ENCODE results near the gene LRRC3.

The LRRC3 gene

GRCh38 chr21:44458971-44459711 lies 3.8 kb downstream of the LRRC3 start:
- DNase-seq = no peak

GRCh38 chr21:44459712-44460440 lies 4.6 kb downstream of the LRRC3 start:
- DNase-seq = no peak

DNA sequence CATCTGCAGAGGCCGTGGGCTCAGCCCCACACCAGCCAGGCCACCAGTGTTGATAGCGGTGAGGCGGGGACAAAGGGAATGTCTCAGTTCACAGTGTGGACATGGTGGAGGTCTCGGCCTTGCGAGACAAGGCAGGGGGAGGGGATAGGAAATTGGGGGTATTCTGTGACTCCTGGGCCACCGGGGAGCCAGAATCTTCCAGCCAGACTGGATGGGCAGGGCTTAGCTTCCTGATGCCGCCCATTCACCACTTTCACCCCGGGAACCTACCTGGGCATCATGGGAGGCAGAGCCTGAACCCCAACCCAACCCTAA lies 5.1 kb downstream of the LRRC3 start:
- DNase-seq = no peak

DNA sequence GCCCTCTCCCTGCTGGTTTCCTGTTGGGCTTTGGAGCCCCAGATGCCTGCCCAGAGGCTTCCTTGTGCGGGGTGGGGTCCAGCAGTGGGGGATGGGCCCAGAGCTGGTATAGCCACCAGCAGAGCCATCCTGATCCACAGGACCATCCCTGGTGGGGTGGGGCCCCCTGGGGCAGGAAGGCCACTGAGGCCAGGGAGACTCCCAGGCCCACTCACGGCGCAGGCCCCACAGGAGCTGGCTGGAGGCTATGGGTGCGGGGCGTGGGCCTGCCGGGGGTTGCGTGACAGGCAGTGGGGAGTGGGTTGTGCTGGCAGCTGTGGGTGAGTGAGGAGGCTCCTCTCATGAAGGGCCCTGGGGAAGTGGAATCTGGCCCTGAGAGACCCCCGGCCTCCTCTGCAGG lies 5.7 kb downstream of the LRRC3 start:
- DNase-seq = no peak

DNA sequence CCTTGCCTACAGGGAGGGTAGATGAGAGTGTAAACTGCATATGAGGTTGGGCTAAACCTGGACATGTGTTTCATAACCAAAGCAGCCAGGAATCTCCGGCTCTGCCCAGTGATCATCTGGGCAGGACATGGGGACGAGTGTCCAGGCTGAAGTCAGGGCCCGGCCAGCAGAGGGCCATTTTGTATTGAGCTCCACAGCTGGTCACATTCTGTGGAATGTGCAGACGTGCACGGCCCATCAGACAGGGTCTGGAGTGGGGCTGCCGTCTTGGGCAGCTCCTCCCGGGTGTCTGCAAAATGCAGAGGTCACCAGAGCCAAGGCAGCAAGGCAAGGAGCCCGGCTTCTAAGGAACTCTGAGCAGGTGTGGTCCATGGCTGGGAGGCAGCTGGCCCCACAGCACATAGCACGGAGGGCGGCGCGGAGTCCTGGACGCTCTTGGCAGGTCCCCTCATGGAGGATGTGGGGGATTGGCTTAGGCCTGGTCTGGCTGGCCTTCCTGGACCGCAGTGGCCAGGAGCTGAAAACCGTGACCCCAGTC lies 6.2 kb downstream of the LRRC3 start:
- no peak for DNase-seq

DNA sequence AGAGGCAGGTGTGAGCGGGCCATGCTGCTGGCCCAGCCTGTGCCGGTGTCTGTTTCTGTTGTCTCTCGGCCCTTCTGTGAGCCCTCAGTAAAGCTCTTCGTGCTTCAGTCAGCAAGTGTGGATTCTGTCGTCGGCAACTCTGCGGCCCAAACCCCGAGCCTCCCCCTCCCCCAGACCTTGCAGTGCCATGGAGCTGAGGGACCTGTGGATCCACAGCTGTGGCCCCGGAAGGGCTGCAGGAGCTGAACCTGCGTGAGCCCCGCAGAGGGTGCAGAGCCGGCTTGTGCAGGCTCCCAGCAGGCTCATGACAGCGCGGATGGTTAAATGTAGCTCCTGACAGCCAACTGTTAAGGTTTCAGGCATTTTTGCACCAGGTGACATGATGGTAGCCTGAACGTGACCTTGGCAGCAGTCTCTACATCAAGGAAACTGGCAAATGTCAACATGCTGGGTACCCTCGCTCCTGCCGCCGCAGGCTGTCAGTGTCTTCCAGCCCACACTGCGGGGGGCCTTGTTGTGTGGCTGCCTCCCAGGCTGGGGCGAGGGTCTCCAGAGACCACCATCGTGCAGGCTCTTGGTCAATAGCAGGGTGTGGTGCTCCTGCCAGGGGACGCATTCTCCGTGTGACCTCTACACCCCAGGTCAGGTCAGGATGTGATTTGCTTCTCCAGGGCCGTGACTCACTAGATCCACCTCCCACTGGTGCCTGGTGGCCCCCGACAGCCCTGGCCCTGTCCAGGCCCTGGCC lies 7.0 kb downstream of the LRRC3 start:
- DNase-seq = no peak

GRCh38 chr21:44462834-44463200 lies 7.5 kb downstream of the LRRC3 start:
- DNase-seq = no peak

DNA sequence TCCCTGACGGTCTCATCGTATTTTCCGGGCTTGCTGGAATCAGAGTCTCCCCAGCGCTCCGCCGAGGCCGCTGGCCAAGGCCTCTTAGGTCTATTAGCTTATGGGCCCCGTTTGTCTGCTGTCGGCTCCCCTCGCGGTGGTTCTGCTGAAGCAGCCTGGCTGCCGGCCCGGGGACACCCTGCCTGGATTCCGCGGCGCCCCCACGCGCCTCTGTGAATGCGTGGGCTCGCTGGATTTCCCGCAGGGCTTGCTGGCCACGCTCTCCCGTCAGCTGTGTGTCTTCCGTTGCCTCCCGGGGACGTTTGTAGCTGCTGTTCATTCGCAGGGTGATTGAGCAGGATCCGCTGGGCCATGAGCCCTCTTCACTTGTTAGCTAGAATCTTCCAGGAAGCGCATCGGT lies 8.4 kb downstream of the LRRC3 start:
- DNase-seq = no peak

DNA sequence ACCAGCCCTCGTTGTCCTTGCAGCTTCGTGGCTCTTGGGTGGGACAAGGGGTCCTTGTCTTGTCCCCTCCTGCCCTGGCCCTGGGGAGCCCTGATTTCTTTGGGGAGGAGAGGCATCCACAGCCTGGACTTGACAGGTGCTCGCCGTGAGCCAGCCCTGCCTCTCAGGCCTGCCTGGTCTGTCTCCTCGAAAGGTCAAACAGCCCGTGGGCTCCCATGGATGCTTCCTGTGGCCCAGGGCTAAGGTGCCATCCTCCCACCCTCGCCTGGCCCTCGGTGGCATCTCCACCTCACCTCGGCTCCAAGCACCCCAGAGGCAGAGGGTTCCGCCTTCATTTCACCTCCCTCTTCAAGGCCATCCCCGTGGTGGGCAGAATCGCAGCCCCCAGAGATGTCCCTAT lies 9.0 kb downstream of the LRRC3 start:
- no peak for DNase-seq

DNA sequence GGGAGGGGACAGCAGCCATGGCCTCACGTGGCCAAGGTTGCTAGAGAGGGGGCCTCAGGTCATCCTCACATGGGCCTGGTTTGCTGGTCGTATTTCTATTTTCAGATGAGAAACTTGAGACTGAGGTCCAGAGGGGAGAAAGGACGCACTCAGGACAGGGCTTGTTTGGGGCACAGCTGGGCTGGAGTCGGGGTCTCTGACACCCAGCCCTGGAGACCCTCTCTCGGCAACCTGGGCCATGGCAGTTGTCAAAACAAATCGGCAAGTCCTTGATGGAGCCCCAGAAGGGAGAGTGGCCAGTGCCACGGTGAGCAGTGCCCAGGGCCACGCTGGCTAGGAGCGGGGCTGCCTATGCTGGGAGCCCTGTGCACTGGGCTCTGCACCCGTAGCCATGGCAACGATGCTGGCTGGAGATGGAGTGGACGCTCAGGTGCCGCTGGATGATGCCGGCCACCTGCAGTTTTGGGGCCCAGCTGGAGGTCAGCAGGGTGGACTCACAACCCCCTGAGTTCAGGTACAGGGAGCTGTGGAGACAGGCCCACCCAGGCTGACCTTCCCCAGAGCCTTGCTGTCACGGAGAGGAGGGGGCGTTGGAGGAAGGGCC lies 11.1 kb downstream of the LRRC3 start:
- no peak for DNase-seq

- DNase-seq = no peak
Observed at GRCh38 chr21:44466996-44467858, 11.9 kb downstream of the LRRC3 start.

DNA sequence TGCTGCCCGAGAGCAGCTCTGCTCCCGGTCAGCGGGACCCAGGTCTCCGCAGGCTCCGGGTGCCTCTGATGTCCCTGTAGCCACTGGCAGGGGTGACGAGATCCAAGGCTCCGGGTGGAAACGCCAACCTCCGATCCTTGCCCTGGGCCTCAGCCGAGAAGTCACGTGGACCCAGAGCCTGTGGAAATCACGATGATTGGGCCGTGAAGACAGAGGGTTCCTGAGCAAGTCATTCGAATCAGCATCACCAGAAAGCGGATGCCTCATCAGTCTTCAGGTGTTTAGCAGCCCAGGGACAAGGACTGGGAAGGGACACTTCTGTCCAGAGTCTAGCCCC lies 12.5 kb downstream of the LRRC3 start:
- no peak for DNase-seq

GRCh38 chr21:44471341-44471740 lies 16.0 kb downstream of the LRRC3 start:
- no peak for DNase-seq

DNA sequence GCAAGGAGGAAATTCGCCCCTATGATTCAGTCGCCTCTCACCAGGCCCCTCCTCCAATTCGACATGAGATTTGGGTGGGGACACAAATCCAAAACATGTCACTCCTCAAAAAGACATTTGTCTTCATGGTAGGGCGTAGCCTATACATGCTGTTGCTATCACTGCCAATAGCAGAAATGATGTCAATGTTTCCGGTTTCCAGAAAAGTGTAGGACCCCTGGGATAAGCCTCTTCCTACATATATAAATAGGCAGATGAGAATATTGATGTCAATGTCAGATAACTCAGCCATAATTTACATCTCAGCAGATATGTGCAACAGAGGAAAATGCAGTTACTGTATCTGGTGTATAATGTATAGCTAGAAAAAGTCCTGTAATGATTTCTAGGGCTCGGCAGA lies 16.7 kb downstream of the LRRC3 start:
- no peak for DNase-seq

DNA sequence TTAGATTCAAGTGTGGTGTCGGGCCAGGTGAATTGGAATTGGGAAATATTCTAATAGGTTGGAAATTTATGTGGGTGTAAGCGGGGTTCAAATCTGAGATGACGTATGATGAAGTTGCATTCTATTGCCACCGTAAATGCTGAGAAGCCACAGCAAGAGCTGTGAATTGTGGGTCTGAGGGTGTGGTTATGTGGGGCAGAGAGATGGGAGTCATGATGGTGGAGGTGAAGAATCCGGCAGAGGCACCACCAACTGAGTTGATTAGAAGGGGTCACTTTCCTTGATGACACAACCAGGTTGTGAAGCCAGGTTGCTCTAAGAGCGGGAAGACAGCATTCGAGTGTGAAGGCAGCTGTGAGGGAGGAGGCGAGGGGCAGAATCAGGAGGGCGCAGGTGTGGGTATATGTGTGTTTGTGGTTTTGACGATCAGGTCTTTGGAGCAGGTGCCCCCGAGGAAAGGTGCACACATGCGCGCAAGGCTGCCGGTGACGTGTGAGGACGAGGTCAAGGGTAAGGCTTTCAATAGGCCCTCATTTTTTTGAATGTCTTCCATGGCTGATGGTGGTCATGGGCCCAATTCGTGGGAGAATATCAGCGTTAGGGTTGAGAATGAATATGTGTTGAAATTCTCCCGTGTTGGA lies 18.7 kb downstream of the LRRC3 start:
- DNase-seq = no peak

- no peak for DNase-seq
Observed at GRCh38 chr21:44475266-44475845, 20.0 kb downstream of the LRRC3 start.

DNA sequence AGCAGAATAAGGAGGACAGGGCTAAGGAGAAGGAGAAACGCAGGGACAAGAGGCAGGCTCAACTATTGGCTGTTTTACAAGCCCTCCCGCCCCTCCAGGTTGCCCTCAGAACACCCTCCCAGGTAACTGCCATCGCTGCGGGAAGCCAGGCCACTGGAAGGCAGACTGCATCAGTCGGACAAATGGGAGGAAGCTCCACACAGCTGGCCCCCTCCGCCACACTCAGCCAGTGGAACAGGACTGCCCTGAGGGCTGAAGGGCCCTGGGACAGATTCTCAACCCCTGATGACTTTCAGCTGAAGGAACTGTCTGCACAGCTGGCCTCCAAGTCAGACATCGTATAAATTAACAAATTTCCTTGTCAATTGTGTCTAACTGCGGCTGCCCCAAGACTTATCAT lies 21.8 kb downstream of the LRRC3 start:
- DNase-seq = no peak

GRCh38 chr21:44477712-44478111 lies 22.4 kb downstream of the LRRC3 start:
- DNase-seq = no peak

GRCh38 chr21:44478124-44478800 lies 23.0 kb downstream of the LRRC3 start:
- peak in 1 of 2 donors; percentile 15 for DNase-seq

DNA sequence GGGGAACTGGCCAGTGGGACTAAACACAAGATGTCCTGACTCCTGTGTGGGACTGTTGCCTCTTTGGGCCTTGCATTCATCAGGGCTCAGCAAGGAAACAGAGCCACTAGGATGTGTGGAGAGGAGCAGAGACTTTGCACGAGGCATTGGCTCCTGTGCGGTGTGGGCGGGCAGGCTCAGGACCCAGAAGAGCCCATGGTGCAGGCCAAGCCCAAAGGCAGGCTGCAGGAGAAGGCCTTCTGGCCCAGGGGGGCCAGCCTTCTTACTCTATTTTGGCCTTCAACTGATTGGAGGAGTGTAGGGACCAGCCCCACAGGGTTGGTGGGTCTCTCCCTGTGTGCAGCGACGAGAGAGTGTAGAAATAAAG lies 23.5 kb downstream of the LRRC3 start:
- no peak for DNase-seq

Measured in inflammatory macrophage (primary cell).